Activated CD4-positive, alpha-beta T cell treated with anti-CD3 and anti-CD28 coated beads, Interleukin-2, amount 50 U/mL, for 24 hours (primary cell): Measurements from ENCODE around the gene C18orf54.
"Not testable (repeated sequence)": the region's sequence is repeated elsewhere in the genome, so short reads cannot be mapped to it uniquely, and the experiment has no call there.

Experiments
- DNase-seq, 2 donors: peaks; one replicate each; pipeline ENCODE4 v3.0.0-alpha.2; 2020; ENCODE audit warnings: low read depth in 1 of 2, low spot score in 1 of 2

The C18orf54 gene

GRCh38 chr18:54386800-54387495, 29.2 kb downstream of the C18orf54 start:
- DNase-seq = not testable (repeated sequence)

GRCh38 chr18:54387631-54388030, 29.9 kb downstream of the C18orf54 start:
- no peak for DNase-seq

- no peak for DNase-seq
Measured at GRCh38 chr18:54388203-54389142, 30.8 kb downstream of the C18orf54 start.

- no peak for DNase-seq
Measured at GRCh38 chr18:54389143-54389505, 31.4 kb downstream of the C18orf54 start.

- no peak for DNase-seq
Measured at GRCh38 chr18:54390838-54391237, 33.1 kb downstream of the C18orf54 start.

GRCh38 chr18:54392543-54393023, 34.9 kb downstream of the C18orf54 start:
- no peak for DNase-seq

GRCh38 chr18:54393648-54394294, 36.1 kb downstream of the C18orf54 start:
- no peak for DNase-seq

GRCh38 chr18:54396760-54397159, 39.1 kb downstream of the C18orf54 start:
- no peak for DNase-seq

GRCh38 chr18:54405290-54405689, 47.6 kb downstream of the C18orf54 start:
- no peak for DNase-seq

GRCh38 chr18:54411781-54412180, 54.1 kb downstream of the C18orf54 start:
- DNase-seq = no peak

- no peak for DNase-seq
Measured at GRCh38 chr18:54415086-54415485, 57.4 kb downstream of the C18orf54 start.

GRCh38 chr18:54416436-54416835, 58.7 kb downstream of the C18orf54 start:
- no peak for DNase-seq

GRCh38 chr18:54423831-54424230, 66.1 kb downstream of the C18orf54 start:
- DNase-seq = no peak

GRCh38 chr18:54426085-54426665, 68.5 kb downstream of the C18orf54 start:
- DNase-seq = no peak
